HL-60 (cell line): ENCODE results near the gene GFER.

Experiments
- DNase-seq, 2 experiments: peaks; one replicate each; pipeline ENCODE4 v3.0.0-alpha.2; 2010 to 2020; ENCODE audit warnings: low read depth in 1 of 2, low spot score in 1 of 2
- H3K27ac ChIP-seq: fragments of 250-450 bp; sonication (Bioruptor Pico); replicated peaks from 2 replicates; pipeline ENCODE4 v1.5.1; 2020; ENCODE audit warnings: mild to moderate bottlenecking, moderate library complexity
- H3K27me3 ChIP-seq: fragments of 250-450 bp; sonication (Bioruptor Pico); 2 replicates; pipeline ENCODE4 v1.5.1; 2021; ENCODE audit warnings: mild to moderate bottlenecking, moderate library complexity; ENCODE audit not compliant: insufficient read depth, poor library complexity, severe bottlenecking
- H3K4me3 ChIP-seq: replicated peaks from 2 replicates; pipeline ENCODE4 v1.5.1; 2011; ENCODE audit warnings: mild to moderate bottlenecking, control low read depth, low read length; ENCODE audit not compliant: insufficient read depth
- CTCF ChIP-seq: IDR thresholded peaks from one replicate; pipeline ENCODE4 v1.5.1; 2011; ENCODE audit warnings: low read length, control low read depth, inconsistent platforms; ENCODE audit not compliant: insufficient read depth
- GABPA ChIP-seq: IDR thresholded peaks from 2 replicates; pipeline ENCODE4 v1.6.1; 2012; ENCODE audit warnings: low read depth
- POLR2AphosphoS5 ChIP-seq: IDR thresholded peaks from 2 replicates; pipeline ENCODE4 v1.6.1; 2012; ENCODE audit warnings: low read depth
- REST ChIP-seq: IDR thresholded peaks from 2 replicates; pipeline ENCODE4 v1.6.1; 2012; ENCODE audit warnings: low read depth; ENCODE audit not compliant: insufficient replicate concordance
- SPI1 ChIP-seq: IDR thresholded peaks from 2 replicates; pipeline ENCODE4 v1.6.1; 2012; ENCODE audit warnings: low read depth, mild to moderate bottlenecking, borderline replicate concordance

GFER gene

GRCh38 chr16:1991135-1991551 is 7.2 kb downstream of the GFER start:
- Histone ChIP-seq H3K27me3 (peaks cover 26% of the 10 kb centered on the region), H3K4me3 (no peak overlapping the region), H3K27ac (no peak overlapping the region)
- TF ChIP-seq REST, result no peak
- no peak for TF ChIP-seq GABPA
- no peak for DNase-seq

GRCh38 chr16:1991588-1991947 is 7.6 kb downstream of the GFER start:
- peaks cover 26% of the 10 kb centered on the region for H3K27me3 ChIP-seq
- DNase-seq, result no peak
- H3K27ac ChIP-seq, result no peak overlapping the region
- no peak for TF ChIP-seq SPI1
- TF ChIP-seq CTCF, result no peak
- no peak for TF ChIP-seq REST
- H3K4me3 ChIP-seq, result peak overlapping the region; percentile 29

GRCh38 chr16:1991948-1992703 is 8.1 kb downstream of the GFER start:
- H3K27me3 ChIP-seq, result peaks cover 26% of the 10 kb centered on the region
- no peak overlapping the region for H3K27ac ChIP-seq
- H3K4me3 ChIP-seq, result peak overlapping the region; percentile 29
- peak; percentile 78 to 93 for DNase-seq
- no peak for TF ChIP-seq SPI1
- no peak for TF ChIP-seq POLR2AphosphoS5
- no peak for TF ChIP-seq REST
- TF ChIP-seq CTCF, result no peak
- no peak for TF ChIP-seq GABPA
